Right lung (tissue), 5 donors: ENCODE measurements around the gene CELF1. TPM values are rescaled to one million over a fixed set of nuclear protein-coding genes. Genes with fewer than 3 reads are reported as not detected.
"Not testable (repeated sequence)": the region's sequence is repeated elsewhere in the genome, so short reads cannot be mapped to it uniquely, and the experiment has no call there.

Experiments used
- DNase-seq, 2 donors: peaks; one replicate each; pipeline ENCODE4 v3.0.0-alpha.2; 2013
- polyA plus RNA-seq, 5 donors: library from polyadenylated mRNA; unstranded; fragments of 120-200 nt; gene quantifications; one replicate each; pipeline versions ENCODE4 v1.2.1 to v1.2.3, GENCODE V29; 2013; ENCODE audit warnings: inconsistent platforms in 1 of 5, low replicate concordance in 1 of 5; ENCODE audit not compliant: insufficient read length in 5 of 5, insufficient read depth in 1 of 5

The CELF1 gene
- polyA plus RNA-seq, 5 donors = 70.6 to 103 (median 85.1) TPM

DNA sequence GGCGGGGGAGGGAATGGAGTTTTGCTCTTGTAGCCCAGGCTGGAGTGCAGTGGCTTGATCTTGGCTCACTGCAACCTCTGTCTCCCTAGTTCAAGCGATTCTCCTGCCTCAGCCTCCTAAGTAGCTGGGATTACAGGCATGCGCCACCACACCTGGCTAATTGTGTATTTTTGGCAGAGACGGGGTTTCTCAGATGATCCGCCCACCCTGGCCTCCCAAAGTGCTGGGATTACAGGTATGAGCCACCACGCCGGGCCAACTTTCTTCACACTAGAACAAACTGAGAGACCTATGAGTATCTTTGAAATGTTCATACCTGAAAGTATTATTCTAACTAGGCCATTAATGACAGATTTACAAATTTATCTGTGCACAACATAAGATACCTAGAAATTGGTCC lies 6.7 kb downstream of the CELF1 start:
- not testable (repeated sequence) for DNase-seq

GRCh38 chr11:47545298-47545697 lies 7.6 kb downstream of the CELF1 start:
- no peak for DNase-seq

GRCh38 chr11:47541070-47541469 lies 11.9 kb downstream of the CELF1 start:
- DNase-seq = no peak

DNA sequence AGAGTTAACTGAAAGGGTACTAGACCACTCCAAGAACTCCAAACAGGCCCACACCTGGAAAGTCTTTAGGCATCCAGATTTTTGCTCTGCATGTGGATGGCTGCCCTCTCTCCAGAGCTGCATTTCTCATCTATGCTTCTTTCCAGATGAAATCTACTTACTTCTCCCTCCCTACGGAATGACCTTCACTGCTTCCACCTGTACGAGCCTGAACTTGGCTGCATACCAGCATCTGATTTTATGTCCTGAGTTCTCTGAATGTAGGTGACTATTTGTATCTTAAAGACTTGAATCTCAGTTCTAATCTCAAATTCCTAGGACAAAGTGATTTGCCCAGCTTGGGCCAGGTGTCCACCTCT lies 13.3 kb downstream of the CELF1 start:
- no peak for DNase-seq

DNA sequence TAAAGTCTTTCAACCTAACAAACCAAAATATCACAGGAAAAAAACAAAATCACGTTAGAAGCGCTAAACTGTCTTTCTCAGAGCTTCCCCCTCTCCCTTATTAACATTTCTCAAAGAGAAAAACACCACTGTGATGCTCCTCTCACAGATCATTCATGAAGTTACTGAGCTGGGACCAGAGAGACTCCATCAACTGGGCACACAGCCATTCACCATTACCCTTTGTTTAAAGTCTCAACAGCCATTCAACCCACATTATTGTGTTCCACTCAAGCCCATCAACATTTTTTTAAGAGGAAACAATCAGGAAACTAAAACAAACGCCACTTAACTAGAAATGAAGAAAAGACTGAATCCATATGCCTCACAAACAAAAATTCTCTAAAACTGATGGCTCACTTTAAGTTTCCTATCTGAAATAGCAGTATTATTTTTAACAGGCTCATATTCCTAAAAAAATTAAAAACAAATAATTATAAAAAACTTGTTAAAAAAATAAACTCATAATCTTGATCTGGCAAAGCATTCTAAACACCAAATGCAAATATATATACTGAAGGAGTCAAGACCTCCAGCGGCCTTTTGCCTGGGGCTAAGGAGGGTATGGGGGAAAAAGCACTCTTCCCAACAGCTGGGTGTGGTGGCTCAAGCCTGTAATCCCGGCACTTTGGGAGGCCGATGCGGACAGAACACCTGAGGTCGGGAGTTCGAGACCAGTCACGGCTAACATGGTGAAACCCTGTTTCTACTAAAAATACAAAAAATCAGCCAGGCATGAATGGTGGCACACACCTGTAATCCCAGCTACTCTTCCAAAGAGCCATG lies 14.0 kb downstream of the CELF1 start:
- DNase-seq = peak; percentile 55 to 61

DNA sequence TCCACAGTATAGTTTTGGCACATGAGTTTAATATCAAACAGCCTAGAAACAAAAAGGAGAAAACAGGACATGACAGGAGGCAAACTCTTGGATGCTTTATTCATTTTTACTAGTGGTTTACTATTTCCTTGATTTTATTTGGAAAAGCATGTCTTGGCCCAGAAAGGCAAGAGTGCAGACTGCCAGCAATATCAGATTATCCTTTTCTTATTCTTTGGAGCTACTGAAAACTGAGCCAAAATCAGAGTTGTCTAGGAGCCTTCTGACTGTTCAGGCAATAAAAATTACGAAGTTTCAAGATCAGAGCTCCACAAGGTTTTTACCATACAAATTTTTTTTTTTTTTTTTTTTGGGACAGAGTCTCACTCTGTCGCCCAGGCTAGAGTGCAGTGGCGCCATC lies 16.0 kb downstream of the CELF1 start:
- peak; percentile 35 to 65 for DNase-seq

DNA sequence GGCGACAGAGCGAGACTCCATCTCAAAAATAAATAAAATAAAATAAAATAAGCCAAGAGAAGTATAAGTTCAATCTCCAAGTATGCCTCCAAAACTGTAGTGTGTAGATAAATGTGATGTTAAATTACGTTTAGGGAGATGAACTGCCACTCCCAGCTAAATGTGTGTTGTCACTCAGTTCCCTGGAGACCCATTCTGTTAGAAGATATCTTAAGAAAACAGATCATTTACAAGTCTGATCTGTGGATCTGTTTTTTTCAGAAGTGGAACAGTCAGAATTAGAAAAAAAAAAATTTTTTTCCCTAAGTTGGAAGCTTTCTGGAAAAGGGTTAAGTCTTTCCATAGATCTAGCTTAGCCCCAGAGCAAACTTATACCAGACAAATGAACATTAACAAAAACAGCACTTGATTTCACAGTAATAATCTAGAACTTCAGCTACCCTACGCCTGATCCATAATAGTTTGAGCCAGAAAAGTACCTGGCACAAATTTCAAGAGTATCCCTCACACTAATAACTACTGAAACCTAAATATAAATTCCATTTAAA lies 18.2 kb downstream of the CELF1 start:
- DNase-seq = no peak

- DNase-seq = no peak
These were observed 19.2 kb downstream of the CELF1 start for GRCh38 chr11:47533690-47534151.

GRCh38 chr11:47532597-47533213 lies 20.2 kb downstream of the CELF1 start:
- DNase-seq = no peak

GRCh38 chr11:47531666-47532065 lies 21.3 kb downstream of the CELF1 start:
- DNase-seq = no peak

DNA sequence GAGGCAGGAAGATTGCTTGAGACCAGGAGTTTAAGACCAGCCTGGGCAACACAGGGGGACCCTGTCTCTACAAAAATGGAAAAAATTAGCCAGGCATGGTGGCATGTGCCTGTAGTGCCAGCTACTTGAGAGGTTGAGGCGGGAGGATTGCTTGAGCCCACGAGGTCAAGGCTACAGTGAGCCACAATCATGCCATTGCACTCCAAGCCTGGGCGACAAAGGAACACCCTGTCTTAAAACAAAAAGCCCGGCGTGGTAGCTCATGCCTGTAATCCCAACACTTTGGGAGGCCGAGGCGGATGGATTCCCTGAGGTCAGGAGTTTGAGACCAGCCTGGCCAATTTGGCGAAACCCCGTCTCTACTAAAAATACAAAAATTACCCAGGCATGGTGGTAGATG lies 22.2 kb downstream of the CELF1 start:
- not testable (repeated sequence) for DNase-seq

GRCh38 chr11:47529951-47530350 lies 23.0 kb downstream of the CELF1 start:
- DNase-seq = no peak

GRCh38 chr11:47527186-47527585 lies 25.7 kb downstream of the CELF1 start:
- DNase-seq = no peak

DNA sequence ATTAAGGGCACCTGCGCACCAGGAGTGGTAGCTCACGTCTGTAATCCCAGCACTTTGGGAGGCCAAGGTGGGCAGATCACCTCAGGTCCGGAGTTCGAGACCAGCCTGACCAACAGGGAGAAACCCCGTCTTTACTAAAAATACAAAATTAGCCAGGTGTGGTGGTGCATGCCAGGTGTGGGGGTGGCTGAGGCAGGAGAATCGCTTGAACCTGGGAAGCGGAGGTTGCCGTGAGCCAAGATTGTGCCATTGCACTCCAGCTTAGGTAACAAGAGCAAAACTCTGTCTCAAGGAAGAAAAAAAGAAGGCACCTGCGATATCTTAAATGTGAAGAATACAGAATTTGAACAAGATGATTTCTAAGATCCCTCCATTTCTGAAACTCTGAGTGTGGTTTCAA lies 26.9 kb downstream of the CELF1 start:
- DNase-seq = not testable (repeated sequence)

GRCh38 chr11:47524291-47524874 lies 28.5 kb downstream of the CELF1 start:
- DNase-seq = no peak

- DNase-seq = peak; percentile 32
These were observed 29.3 kb downstream of the CELF1 start for GRCh38 chr11:47523490-47524225.

DNA sequence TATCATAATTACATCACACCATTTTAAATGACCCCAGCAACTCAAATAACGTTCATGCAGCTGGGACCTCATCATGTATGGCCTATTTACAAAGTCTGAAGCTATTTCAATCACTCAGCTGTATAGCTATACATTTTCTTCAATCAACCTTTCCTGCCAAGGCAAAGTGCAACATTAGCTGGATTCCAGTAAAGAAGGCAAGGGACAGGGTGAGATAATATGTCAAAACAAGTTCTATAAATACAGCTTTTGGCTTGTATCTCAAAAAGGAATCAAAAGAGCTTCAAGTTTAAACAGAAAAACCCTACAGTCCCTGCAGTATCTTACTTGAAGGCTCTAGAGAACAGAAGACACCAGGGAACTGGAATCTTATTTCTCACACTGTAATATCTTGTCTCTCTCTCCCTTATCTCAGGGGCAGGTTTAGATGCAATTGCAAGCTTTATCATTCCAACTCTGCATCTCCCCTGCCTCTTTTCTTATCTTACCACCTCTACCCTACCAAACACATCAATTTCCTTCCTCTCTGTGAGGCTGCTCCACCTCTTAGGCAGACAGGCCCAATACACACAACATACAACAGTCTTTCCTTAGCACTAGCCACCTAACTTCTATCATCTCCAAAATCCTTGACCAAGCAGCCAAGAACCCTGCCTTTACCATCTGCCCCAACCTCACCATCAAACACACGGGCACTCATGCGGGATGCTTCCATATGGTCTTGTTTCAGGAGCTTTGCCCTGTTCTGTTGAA lies 34.5 kb downstream of the CELF1 start:
- DNase-seq = no peak

GRCh38 chr11:47516984-47517853 lies 35.7 kb downstream of the CELF1 start:
- DNase-seq = no peak

DNA sequence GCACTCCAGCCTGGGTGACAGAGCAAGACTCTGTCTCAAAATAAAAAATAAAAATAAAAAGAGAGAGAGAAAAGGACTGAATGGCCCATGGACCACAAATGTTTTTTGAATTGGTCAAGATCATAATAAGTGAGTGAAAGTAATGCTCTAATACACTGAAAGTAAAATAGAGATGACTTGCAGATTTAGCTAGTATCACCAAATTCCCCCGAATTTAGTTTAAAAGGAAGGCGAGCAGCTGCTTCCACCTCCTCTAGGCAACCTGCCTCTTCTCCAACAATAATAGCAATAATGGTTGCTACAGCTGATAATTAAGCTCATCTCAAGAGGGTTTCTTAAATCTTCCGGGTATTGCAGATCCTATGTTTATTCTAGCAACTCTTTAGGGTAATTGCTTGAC lies 36.8 kb downstream of the CELF1 start:
- no peak for DNase-seq
